SH-SY5Y (cell line): ENCODE measurements around the gene PIAS3.

Experiments
- GATA2 ChIP-seq: IDR thresholded peaks from 2 replicates; pipeline ENCODE4 v1.6.1; 2011; ENCODE audit warnings: mild to moderate bottlenecking, low read depth, low read length
- GATA3 ChIP-seq: IDR thresholded peaks from 2 replicates; pipeline ENCODE4 v1.6.1; 2011; ENCODE audit warnings: low read depth, mild to moderate bottlenecking, low read length, moderate library complexity

DNA sequence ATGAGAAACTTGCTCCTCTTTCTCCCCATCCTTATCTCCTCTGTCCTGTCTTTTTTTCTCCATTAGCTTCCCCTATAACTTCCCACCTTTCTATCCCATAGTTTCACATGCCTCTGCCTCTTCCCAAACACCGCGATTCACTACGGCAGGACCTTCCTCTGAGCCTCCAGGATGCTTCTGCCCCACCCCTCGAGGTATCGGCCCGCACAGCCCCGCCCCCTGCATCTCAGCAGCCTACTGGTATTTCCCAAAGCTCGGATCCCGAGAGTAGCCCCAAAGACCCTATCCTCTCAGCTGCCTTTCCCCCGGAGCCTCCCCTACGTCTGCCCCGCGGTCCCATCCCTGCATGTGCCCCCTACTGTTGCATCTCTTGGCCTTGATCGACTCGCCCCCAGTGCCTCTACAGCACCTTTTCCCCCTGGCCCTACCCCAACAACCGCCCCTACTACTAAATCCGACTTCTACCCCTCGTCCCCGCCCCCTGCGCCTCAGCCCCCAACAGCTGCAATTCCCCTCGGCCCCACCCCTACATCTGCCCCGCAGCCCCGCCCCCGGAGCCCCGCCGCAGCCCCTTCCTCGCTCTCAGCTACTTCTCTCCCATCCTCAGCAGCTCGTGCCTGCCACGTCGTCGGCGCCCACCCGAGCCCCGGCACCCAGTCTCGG, 512 bp downstream of the PIAS3 start:
- TF ChIP-seq GATA3 (no peak), GATA2 (no peak)
